Tibial nerve (tissue), 3 donors: ENCODE results near the gene FAHD1.

Source experiments
- CTCF ChIP-seq, 5 experiments: fragments of 200-600 bp in 3 of 5; fragments of 450-650 bp in 2 of 5; sonication (generic) in 3 of 5; IDR thresholded peaks; one replicate each; pipeline ENCODE4 v1.5.1; 2016 to 2019; ENCODE audit warnings: antibody characterized with exemption in 5 of 5, mild to moderate bottlenecking in 3 of 5, moderate library complexity in 2 of 5
- POLR2A ChIP-seq, 2 donors: fragments of 450-650 bp; IDR thresholded peaks; one replicate each; pipeline ENCODE4 v1.6.1; 2017; ENCODE audit warnings: antibody characterized with exemption in 2 of 2, mild to moderate bottlenecking in 2 of 2, moderate library complexity in 2 of 2

GRCh38 chr16:1822801-1823200 lies 4.2 kb upstream of the FAHD1 start:
- TF ChIP-seq POLR2A (IDR thresholded peaks at IDR 0.05) (no peak), CTCF (IDR thresholded peaks at IDR 0.05) (no peak)
